Measurements from ENCODE around the gene JARID2. TPM values are rescaled to one million over a fixed set of nuclear protein-coding genes. Genes with fewer than 3 reads are reported as not detected.

Gene JARID2
- total and polyA plus RNA-seq, 2 of the 13 experiments (the other 11 are each of a cell fraction or from before 2014, with no cell fraction given), result 7.5 to 10.3 TPM

DNA sequence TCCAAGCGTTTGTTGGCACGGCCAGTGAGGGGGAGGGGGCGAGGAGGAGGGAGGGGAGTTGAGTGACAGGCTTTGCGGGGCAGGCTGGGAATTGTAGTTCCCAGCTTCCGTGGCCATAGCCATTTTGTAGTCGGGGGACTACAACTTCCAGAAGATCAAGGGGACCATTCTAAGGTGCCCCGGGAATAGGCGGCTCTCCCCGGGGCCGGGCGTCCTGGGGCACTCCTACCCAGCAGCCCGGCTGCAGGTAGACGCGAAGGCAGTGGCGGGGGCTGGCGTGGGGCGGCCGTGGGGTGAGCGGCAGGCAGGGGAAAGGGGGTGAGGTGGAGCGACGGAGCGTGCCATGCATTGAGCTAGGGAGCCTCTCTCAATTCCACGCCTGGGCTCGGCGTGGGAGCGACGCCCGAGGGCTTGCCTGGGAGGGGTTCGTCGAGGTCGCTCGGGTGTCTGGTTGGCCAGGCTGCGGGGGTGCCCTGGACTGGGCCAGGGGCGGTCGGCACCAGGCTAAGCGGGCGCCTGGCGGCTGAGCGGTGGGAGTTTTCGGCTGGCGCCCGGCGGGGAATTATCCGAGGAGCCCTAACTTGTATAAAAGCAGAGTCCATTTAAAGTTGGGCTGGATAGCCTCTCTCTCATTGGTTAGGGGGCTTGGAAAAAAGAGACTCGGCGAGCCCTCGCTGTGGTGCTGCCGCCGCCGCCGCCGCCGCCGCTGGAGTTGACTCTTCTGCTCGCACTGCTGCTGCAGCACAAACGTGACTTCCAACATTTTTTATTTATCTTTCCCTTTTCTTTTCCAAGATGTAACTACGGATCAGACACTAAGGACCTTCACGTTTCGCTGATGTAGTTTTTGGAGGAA, at the start of gene JARID2 (continued):
- TF ChIP-seq PCBP2 (optimal IDR thresholded peaks at IDR 0.05; ENCODE audit: low read depth, low read length, poor library complexity, severe bottlenecking) (no peak), SRSF9 (IDR thresholded peaks at IDR 0.05; ENCODE audit: borderline replicate concordance, insufficient read depth, low read depth, low read length, poor library complexity, severe bottlenecking) (no peak), TAF1 (CRISPR knock-in tag; IDR thresholded peaks at IDR 0.05) (peak; percentile 69), ZFP36L2 (CRISPR knock-in tag; IDR thresholded peaks at IDR 0.05) (no peak), CHD4 (IDR thresholded peaks at IDR 0.05; ENCODE audit: borderline replicate concordance, low read length) (peak; percentile 65; the same call in 1 of the 2 replicates), AHR (CRISPR knock-in tag; IDR thresholded peaks at IDR 0.05) (peak; percentile 72), YEATS2 (CRISPR knock-in tag; IDR thresholded peaks at IDR 0.05; ENCODE audit: borderline replicate concordance) (peak; percentile 10; the same call in 1 of the 2 replicates), CCDC6 (CRISPR knock-in tag; IDR thresholded peaks at IDR 0.05) (no peak), MXI1 (IDR thresholded peaks at IDR 0.05; ENCODE audit: borderline replicate concordance, low read depth, low read length) (peak; percentile 63; the same call in 1 of the 3 replicates), RFXANK (CRISPR knock-in tag; IDR thresholded peaks at IDR 0.05) (peak; percentile 40; the same call in 1 of the 2 replicates), ZNF207 (IDR thresholded peaks at IDR 0.05; ENCODE audit: borderline replicate concordance) (no peak), BHLHE40 (IDR thresholded peaks at IDR 0.05; ENCODE audit: low read length) (peak; percentile 53), NR1H2 (CRISPR knock-in tag; IDR thresholded peaks at IDR 0.05; ENCODE audit: borderline replicate concordance, low read depth) (no peak), ZSCAN5A (CRISPR knock-in tag; IDR thresholded peaks at IDR 0.05; ENCODE audit: borderline replicate concordance) (peak; percentile 75; the same call in 1 of the 2 replicates), ARHGAP35 (CRISPR knock-in tag; IDR thresholded peaks at IDR 0.05; ENCODE audit: borderline replicate concordance) (peak; percentile 53; the same call in 1 of the 2 replicates), ZNF30 (CRISPR knock-in tag; IDR thresholded peaks at IDR 0.05) (no peak)
- TF ChIP-seq, protein P1, sequence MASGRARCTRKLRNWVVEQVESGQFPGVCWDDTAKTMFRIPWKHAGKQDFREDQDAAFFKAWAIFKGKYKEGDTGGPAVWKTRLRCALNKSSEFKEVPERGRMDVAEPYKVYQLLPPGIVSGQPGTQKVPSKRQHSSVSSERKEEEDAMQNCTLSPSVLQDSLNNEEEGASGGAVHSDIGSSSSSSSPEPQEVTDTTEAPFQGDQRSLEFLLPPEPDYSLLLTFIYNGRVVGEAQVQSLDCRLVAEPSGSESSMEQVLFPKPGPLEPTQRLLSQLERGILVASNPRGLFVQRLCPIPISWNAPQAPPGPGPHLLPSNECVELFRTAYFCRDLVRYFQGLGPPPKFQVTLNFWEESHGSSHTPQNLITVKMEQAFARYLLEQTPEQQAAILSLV (CRISPR knock-in tag; IDR thresholded peaks at IDR 0.05; ENCODE audit: borderline replicate concordance), result peak; percentile 85; the same call in 1 of the 2 replicates
- TF ChIP-seq, protein P2, sequence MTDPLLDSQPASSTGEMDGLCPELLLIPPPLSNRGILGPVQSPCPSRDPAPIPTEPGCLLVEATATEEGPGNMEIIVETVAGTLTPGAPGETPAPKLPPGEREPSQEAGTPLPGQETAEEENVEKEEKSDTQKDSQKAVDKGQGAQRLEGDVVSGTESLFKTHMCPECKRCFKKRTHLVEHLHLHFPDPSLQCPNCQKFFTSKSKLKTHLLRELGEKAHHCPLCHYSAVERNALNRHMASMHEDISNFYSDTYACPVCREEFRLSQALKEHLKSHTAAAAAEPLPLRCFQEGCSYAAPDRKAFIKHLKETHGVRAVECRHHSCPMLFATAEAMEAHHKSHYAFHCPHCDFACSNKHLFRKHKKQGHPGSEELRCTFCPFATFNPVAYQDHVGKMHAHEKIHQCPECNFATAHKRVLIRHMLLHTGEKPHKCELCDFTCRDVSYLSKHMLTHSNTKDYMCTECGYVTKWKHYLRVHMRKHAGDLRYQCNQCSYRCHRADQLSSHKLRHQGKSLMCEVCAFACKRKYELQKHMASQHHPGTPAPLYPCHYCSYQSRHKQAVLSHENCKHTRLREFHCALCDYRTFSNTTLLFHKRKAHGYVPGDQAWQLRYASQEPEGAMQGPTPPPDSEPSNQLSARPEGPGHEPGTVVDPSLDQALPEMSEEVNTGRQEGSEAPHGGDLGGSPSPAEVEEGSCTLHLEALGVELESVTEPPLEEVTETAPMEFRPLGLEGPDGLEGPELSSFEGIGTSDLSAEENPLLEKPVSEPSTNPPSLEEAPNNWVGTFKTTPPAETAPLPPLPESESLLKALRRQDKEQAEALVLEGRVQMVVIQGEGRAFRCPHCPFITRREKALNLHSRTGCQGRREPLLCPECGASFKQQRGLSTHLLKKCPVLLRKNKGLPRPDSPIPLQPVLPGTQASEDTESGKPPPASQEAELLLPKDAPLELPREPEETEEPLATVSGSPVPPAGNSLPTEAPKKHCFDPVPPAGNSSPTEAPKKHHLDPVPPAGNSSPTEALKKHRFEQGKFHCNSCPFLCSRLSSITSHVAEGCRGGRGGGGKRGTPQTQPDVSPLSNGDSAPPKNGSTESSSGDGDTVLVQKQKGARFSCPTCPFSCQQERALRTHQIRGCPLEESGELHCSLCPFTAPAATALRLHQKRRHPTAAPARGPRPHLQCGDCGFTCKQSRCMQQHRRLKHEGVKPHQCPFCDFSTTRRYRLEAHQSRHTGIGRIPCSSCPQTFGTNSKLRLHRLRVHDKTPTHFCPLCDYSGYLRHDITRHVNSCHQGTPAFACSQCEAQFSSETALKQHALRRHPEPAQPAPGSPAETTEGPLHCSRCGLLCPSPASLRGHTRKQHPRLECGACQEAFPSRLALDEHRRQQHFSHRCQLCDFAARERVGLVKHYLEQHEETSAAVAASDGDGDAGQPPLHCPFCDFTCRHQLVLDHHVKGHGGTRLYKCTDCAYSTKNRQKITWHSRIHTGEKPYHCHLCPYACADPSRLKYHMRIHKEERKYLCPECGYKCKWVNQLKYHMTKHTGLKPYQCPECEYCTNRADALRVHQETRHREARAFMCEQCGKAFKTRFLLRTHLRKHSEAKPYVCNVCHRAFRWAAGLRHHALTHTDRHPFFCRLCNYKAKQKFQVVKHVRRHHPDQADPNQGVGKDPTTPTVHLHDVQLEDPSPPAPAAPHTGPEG (CRISPR knock-in tag; IDR thresholded peaks at IDR 0.05), result no peak; the same call in 1 of the 2 replicates
- TF ChIP-seq, protein P3, sequence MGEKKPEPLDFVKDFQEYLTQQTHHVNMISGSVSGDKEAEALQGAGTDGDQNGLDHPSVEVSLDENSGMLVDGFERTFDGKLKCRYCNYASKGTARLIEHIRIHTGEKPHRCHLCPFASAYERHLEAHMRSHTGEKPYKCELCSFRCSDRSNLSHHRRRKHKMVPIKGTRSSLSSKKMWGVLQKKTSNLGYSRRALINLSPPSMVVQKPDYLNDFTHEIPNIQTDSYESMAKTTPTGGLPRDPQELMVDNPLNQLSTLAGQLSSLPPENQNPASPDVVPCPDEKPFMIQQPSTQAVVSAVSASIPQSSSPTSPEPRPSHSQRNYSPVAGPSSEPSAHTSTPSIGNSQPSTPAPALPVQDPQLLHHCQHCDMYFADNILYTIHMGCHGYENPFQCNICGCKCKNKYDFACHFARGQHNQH (CRISPR knock-in tag; IDR thresholded peaks at IDR 0.05), result peak; percentile 75; the same call in 1 of the 2 replicates

Measured in HepG2 (cell line).